GM19395 (cell line): ENCODE measurements around the gene ASMTL.
"Not testable (repeated sequence)": the region's sequence is repeated elsewhere in the genome, so short reads cannot be mapped to it uniquely, and the experiment has no call there.

Experiments
- ATAC-seq: cut with Tn5 transposase; IDR thresholded peaks from one replicate; pipeline ENCODE4 v1.9.1; 2021; ENCODE audit warnings: mild to moderate bottlenecking, moderate library complexity; ENCODE audit not compliant: unreplicated experiment

ASMTL gene

GRCh38 chrX:1483843-1484637 lies 31.3 kb upstream of the ASMTL start:
- peak; percentile 70 for ATAC-seq

GRCh38 chrX:1482530-1482928 lies 29.8 kb upstream of the ASMTL start:
- ATAC-seq: not testable (repeated sequence)

GRCh38 chrX:1481636-1482529 lies 29.2 kb upstream of the ASMTL start:
- ATAC-seq: peak; percentile 53

- ATAC-seq: no peak
Observed at GRCh38 chrX:1480082-1480785, 27.5 kb upstream of the ASMTL start.

GRCh38 chrX:1477801-1478458 lies 25.2 kb upstream of the ASMTL start:
- no peak for ATAC-seq

GRCh38 chrX:1477229-1477628 lies 24.5 kb upstream of the ASMTL start:
- no peak for ATAC-seq

GRCh38 chrX:1476682-1477081 lies 24.0 kb upstream of the ASMTL start:
- ATAC-seq: no peak

GRCh38 chrX:1475881-1476280 lies 23.2 kb upstream of the ASMTL start:
- ATAC-seq: no peak

- ATAC-seq: no peak
Observed at GRCh38 chrX:1475481-1475880, 22.8 kb upstream of the ASMTL start.

- ATAC-seq: not testable (repeated sequence)
Observed at GRCh38 chrX:1474593-1474992, 21.9 kb upstream of the ASMTL start.

- ATAC-seq: no peak
Observed at GRCh38 chrX:1472975-1473374, 20.3 kb upstream of the ASMTL start.

GRCh38 chrX:1468250-1468772 lies 15.6 kb upstream of the ASMTL start:
- ATAC-seq: peak; percentile 42

GRCh38 chrX:1466971-1467561 lies 14.4 kb upstream of the ASMTL start:
- ATAC-seq: peak; percentile 54

- ATAC-seq: no peak
Observed at GRCh38 chrX:1466232-1466661, 13.5 kb upstream of the ASMTL start.

- no peak for ATAC-seq
Observed at GRCh38 chrX:1465286-1466231, 12.8 kb upstream of the ASMTL start.

GRCh38 chrX:1464971-1465285 lies 12.2 kb upstream of the ASMTL start:
- no peak for ATAC-seq

- ATAC-seq: no peak
Observed at GRCh38 chrX:1464041-1464970, 11.6 kb upstream of the ASMTL start.

GRCh38 chrX:1463581-1463980 lies 10.9 kb upstream of the ASMTL start:
- no peak for ATAC-seq
